NCI-H146 (cell line): Measurements from ENCODE around the gene CEP295NL.
A peak's percentile ranks its signal among the peaks of the same experiment; 100 is the strongest.
"Not testable (repeated sequence)": the region's sequence is repeated elsewhere in the genome, so short reads cannot be mapped to it uniquely, and the experiment has no call there.

Experiments used
- DNase-seq: peaks from one replicate; lab custom pipeline; 2025; lab: John Stamatoyannopoulos, UW

The CEP295NL gene, protein sequence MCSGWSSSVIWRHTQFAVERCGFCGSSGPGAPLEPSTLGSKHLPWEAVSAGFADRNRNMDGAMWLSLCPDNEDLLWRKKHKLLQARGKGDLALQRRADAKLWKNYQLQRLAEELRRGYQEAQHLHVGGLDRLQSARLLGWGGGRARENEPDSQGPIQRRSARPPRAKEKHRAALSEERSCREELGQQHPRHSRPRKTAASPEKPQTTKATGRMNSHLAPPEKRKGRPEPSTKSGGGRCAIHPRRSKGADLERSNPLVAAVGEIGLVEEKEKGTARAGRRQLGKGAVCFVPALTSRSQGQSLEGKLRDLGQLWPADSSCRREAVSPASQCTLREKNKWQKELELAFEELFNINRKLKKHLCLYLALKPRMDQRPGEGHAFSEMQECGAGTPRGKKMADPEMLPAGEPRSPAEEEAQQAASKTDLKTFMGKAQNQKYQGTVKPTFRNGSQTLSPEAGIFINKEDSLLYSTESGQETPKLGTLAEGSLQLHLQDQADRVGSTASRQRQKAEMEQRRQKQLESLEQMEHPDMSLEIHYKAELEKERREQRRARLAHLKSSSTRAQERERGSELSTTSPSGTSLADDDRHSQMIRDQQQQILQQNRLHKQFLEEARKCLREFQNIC

DNA sequence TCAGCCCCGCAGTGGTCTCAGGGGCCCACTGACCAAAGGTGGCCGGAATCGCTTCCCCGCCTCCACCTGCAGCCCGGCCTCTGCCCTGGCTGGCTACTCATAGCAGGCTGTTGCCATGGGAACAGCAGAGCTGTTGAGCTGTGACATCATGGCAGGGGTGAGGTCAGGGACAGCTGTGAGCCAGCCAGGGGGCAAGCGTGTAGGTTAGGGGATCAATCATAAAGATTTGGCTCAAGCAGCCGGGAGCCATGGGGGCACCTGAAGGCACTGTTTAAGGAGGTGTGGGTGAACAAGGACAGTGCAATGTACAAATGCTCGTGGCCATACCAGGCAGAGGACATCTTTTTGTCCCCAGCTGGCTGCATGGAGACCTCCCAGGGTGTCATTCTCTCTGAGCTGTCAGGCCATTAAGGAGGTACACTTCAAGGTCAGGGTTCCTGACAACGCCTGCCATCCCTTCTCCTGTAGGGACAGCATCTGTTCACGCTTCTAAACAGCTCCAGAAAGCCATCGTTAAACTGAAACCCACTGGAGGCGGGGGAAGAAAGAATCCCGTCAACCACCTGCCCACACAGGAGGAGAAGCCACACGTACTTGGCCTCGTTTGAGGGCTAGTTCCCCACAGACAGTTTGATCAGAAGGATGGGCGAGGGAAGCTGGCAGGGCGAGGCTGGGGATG, at the start of gene CEP295NL:
CEP295NL (minus strand) TSS at position 101 of the 679 bp plus-strand sequence. CDS start 1,373 bp downstream, outside the sequence.
- DNase-seq: peak; percentile 90

DNA sequence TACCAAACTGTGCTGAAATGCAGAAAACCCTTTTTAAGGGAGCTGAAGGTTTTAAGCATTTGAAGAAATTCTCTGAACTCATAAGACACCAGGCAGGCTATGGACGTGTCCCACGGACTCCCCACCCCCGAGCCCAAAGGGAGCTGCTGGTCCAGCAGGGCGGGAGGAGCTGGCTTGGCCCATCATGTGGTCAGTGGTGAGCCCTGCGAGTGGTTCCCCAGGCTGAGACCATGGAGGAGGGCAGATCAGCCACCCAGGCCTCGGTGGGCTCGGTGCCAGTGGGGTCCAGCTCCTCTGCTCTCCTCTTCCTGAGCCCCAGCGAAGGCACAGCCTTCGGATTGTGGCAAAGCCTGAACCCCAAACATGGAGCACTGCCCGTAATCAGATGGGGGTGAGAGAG, 49.7 kb upstream of the CEP295NL start:
- no peak for DNase-seq

DNA sequence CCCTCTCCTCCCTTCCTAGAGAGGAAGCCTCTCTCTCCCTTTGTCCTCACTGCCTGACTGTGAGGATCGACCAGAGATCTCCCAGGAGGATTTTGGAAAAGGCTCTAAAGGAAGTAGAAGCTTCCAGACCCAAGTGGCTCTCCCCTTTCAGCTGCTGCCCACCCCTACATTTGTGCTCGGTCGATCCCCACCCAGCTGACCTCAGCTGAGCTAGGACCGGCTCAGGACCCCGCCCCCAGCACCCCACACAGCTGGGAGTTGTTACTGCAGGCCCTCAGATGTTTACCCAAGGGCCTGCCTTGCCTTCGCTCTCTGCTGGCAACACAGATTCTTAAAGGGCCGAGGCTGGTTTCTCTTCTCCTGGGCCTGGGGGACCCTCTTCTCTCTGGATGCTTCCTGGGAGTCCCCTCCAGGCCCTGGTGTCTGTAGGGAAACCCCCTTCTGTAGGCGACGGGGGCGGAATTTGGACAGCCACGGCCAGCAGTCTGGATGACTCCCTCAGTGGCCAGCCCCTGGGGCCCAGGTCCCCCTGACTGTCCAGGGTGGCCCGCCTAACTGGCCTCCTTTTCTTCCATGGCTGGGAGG, 49.1 kb upstream of the CEP295NL start:
- DNase-seq: no peak

DNA sequence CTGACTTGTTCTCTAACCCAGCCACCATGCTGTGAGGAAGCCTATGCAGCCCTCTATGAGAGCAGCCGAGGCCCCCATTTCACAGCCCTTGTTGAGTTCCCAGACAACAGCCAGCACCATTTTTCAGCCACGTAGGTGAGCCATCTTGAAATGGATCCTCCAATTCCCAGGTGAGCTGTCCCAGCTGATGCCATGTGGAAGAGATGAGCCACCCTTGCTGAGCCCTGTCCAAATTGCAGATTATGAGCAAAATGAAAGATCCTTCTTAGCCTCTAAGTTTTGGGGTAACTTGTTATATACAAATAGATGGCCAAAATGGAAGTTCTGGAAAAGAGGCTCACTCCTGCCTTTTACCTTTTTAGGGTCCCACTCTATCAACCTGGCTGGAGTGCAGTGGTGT, 47.9 kb upstream of the CEP295NL start:
- DNase-seq: no peak

DNA sequence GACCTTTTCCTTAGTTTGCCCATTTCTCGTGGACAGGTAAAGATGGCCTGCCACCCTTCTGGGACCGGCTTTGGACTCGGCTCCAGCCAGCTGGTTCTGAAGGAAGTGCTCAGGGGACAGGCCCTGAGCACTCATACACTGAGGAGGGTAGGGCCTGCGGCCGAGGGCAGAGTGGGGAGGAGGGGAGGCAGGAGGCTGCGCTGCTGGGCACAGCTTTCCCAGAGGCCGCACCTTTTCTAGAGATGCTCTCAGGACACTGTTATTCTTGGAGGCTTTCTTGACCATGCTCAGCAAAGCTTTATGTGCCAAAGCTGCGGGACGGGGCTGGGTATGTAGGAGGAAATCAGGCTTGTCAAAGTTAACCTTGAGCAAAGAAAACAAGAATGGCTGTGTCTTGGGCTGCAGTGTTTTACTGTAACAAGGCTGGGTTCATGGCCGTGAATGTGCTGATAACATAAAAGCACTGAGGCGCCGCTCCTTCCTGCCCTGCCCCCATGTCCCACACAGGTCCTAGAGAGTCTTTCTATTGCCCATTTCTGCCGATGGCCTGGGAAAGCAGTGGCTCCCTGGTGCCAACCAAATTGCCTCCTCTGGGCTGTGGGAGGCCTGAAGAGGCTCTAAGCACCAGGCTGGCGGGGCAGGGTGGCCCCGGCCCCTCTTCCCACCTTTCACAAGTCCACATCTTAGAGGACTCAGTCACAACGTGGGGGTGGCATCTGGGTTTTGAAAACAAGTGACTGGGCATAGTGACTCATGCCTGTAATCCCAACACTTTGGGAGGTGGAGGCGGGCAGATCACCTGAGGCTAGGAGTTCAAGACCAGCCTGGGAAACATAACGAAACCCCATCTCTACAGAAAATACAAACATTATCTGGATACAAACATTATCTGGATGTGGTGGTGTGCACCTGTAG, 44.5 kb upstream of the CEP295NL start:
- no peak for DNase-seq

DNA sequence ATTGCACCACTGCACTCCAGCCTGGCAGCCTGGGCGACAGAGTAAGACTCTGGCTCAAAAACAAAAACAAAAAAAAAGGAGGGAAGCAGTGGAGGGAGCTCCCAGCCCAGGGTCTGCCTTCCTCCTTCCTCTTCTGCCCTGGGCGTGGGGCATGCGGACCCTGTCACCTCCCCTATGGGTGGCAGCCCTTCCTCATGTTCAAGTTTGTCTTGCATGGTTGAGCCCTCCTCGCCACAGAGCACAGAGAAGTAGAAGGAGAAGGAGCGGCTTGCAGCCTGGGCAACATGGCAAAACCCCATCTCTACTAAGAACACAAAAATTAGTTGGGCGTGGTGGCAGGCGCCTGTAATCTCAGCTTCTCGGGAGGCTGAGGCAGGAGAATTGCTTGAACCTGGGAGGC, 43.6 kb upstream of the CEP295NL start:
- no peak for DNase-seq

DNA sequence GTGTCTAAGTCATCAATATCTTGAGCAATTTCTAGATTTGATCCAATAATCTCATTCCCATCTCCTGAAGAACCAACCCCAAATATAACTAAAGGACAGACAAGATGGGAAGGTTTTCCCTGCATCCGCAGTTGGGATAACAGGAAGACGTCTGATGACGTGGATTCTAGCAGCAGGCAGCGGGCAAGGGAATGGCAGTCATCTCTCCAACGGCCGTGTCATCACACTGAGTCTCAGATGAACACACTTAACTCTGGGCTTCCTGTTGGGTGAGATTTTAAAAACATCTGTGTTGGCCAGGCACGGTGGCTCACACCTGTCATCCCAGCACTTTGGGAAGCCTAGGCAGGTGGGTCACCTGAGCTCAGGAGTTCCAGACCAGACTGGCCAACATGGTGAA, 43.1 kb upstream of the CEP295NL start:
- DNase-seq: no peak

DNA sequence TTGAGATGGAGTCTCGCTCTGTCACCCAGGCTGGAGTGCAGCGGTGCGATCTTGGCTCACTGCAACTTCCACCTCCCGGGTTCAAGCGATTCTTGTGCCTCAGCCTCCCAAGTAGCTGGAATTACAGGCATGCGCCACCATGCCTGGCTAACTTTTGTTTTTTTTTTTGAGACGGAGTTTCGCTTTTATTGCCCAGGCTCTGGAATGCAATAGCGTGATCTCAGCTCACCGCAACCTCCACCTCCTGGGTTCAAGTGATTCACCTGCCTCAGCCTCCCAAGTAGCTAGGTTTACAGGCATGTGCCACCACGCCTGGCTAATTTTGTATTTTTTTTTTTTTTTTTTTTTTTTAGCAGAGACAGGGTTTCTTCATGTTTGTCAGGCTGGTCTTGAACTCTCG, 42.5 kb upstream of the CEP295NL start:
- DNase-seq: not testable (repeated sequence)

DNA sequence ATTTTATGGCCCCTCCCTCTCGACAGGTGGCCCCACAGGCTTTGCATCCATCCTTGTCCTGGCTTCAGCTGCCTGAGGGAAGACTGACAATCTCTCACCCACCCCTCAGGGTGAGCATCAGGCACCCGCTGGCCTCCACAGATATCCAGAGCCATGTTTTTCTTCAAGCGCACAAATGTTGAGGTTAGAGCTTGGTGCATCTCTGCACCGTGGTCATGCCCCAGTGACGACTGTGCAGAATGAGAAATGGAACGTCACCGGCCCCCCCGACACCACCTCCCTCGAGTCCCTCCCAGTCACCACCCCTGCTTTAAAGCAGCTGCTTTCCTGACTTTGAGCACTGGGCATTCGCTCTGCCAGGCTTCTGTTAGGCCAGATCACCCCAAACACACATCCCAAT, 42.0 kb upstream of the CEP295NL start:
- peak; percentile 13 for DNase-seq

DNA sequence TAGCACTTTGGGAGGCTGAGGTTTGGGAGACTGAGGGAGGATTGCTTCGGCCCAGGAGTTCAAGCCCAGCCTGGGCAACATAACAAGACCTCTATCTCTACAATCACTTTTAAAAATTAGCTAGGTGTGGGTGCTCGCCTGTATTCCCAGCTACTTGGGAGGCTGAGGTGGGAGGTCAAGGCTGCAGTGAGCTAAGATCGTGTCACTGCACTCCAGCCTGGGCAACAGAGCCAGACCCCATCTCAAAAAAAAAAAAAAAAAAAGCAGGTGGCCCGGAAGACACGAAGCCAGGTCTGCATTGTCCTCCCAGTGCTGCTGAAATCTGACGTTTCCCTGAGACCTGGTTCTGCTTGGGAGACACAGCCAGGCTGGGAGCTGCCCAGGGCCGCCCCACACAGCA, 41.0 kb upstream of the CEP295NL start:
- no peak for DNase-seq

DNA sequence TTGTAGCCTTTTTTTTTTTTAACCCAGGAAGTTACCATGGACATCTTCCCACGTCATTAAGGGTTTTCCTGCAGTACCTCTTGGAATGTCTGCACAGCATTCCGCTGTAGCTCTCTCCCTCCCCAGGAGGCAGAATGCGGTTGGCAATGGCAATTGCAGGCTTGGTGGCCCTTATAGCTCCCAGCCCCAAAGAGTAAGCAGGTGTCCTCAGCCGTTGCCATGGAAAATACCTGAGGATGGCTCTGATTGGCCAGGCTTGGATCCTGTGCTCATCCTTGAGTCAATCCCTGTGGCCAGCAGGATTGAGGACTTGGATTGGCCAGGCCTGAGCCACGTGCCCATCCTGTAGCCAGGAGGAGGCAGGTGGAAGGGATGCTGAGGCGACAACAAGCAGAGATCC, 37.7 kb upstream of the CEP295NL start:
- peak; percentile 94 for DNase-seq

DNA sequence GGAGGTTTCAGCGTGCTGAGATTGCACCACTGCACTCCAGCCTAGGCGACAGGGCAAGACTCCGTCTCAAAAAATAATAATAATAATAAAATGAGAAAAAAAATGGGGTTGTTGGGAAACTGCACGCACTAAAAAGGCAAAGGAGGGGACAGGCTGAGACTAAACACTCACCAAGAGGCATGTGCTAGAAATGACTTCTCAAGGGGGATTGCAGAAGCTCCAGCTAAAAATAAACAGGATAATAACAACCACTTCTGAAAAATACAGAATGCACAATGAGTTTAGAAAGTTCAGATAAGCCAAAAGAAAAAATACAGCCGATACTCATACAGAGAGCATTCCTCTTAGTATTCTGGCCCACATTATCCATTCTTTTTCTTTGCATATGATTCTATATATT, 37.3 kb upstream of the CEP295NL start:
- DNase-seq: no peak

DNA sequence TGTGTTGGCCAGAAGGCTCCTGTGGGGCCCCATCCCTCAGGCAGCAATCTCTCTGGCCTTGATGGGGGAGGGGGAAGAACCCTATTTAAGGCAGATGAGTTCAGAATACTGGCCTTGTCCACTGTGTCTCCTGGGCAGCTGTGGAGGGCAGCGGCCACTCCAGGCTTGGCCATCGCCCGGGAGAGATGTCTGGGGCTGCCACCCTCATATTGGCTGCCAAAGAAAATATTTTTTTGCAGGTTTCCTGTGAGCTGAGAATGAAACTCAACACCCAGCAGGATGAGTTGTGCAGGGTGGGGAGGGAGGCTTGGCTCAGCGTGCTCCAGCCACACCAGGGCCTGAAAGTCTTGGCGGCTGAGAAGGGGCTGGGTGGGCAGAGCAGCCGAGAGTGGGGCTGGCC, 36.6 kb upstream of the CEP295NL start:
- no peak for DNase-seq

DNA sequence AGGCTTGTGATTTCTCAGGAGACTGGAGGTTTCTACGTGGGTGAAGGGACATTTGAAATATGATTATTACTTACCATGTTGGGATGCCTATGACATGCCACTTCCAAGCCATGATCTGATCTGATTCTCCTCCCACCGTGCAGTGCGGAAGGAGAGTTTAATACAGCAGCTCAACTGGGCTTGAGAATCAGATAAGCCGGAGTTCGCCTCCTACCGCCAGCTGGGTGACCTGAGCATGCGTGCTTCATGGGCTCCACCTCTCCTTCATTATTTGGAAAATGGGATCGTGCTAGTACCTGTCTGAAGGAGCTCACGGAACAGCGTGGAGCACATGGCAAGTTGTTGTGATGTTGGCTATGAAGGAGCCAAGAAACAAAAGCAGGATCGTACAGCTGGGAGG, 34.6 kb upstream of the CEP295NL start:
- DNase-seq: no peak

DNA sequence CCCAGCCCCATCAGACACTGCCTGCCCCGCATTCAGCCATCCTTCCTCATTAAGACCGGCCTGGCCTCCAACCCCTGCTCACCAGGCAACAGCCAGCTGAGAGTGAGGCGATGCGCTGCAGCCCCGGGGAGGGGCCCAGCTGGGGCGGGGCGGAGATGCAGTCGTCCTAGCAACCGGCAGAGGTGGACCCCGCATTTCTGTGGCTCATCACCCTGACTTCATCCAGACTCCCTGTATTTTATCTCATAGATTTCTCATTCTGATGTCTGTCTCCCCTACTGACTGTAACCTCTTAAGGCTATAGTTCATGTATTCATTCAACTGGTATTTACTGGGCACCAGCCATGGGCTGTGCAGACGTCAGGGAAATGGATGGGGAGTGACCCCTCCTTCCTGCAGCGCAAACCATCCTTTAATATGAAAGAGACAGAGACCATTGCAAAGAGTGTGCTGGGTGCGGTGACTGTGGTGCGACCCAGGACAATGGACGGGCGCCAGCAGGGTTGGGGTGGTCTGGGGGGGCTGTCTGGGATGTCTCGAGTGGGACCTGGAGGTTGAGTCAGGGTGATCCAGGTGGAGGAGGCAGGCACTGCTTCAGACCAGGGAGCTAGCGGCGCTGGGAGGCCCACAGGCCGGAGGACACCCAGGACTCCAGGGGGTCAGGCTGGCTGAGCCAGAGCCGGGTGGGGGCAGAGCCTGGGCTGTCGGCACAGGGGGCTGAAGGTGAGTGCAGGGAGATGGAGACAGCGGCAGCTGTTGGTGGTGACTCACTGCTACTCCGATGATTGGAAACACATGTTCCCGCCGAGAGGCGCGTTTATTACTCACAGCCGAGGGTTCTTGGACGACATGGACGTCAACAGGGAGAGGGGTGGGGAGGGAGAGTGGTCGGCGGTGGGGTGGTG, 32.7 kb upstream of the CEP295NL start:
- DNase-seq: no peak

DNA sequence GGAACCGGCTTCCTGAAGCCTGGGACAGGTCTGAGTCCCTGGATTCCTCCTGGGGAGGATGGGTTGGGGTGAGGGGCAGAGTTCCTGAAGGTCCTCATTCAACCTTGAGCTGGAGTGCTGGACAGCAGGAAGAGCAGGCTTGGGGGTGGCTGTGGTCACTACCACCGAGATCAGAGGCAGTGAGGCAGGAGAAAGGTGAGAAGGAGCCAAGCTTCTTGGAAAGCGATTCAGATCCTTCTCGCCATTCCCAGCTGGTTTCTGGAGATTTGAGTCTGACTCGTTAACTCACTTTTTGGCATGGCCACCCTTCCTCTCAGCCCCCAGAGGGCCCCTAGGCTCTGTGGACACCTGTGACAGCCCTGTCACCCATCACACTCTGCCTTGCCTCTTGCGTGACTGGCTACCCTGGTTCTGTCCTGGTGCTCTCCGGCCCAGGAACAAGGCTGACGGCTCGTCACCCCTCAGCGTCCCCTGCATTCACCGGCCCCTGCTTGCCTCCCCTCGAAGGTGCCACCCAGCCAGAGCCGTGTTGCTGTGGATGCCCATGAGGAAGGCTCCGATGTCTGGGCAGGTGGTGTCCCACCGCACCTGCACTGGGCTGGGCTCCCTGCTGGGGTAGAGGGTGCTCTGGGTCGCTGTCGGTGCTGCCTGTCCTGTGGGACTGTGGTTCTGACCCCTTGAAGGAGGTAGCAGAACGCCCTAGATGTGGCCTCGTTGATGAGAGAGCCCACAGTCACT, 31.8 kb upstream of the CEP295NL start:
- DNase-seq: no peak

DNA sequence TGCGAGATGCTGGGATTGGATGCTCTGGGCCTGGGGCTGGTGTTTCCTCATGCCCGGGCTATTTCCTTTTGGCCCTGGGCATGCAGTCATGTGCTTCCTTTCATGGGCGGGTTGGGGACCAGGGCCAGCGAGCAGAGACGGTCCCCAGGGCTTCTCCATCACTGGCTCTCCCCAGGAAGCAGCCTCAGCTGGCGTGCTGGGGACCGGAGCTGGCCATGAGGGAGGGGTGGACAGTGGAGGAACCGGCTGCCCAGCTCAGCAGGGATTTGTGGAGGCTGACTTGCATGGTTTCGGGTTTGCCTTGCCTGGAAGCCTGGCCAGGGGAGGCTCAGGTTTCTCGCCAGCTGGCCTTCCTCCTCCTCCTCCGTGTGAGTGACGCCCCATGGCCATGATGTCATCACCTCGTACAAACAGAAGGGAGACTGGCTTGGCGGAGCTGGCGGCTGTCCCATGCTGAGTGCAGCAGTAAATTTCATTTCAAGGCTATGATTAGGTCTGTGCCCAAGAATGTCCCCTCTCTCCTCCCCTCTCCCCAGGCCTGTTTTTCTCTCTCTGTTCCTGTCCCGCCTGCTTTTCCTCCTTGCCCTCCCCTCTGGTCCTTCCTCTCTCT, 31.1 kb upstream of the CEP295NL start:
- DNase-seq: peak; percentile 94

DNA sequence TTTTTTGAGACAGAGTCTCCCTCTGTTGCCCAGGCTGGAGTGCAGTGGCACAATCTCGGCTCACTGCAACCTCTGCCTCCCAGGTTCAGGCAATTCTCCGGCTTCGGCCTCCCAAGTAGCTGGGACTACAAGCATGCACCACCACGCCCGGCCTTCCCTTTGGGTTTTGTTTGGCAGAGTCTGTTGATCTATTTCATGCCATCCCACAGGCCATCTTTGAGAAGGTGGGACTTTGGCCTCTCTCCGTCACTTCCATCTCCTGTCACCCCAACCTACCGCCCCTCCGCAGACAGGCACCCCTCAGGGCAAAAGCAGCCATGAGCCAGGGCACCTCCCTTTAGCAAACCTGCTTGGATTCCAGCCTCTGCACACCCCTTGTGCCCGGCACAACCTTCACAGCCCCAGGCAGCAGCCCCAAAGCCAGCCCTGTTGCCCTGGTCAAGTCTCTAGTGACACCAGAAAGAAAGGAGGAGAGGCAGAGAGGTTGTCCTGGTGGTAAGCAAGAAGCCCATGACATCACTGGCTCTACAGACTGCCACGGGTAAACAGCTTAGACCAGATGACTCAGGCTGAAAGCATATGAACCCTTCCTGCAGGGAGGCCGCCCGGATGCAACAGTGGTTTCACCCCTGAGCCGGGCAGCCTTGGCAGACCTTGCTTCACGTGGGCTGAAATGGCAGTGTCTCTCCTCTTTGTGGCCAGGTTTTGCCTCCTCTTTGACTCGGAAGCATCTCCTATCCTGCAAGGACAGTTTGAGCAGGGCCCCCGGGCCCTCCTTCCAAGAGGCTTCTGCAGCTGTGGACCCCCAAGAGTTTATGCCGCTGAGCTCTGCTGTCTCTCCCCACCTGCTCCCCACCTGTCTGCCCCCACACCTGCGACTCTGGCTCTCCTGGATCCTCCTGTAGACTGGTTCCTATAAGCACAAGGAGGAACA, 30.3 kb upstream of the CEP295NL start:
- DNase-seq: peak; percentile 53
